T-cell (primary cell): ENCODE measurements around the gene TLL1. TPM values are rescaled to one million over a fixed set of nuclear protein-coding genes. Genes with fewer than 3 reads are reported as not detected.

Source experiments
- ATAC-seq, 4 experiments: fragments of 200-7000 bp in 3 of 4; fragments of 150-1000 bp in 1 of 4; cut with Tn5 transposase; replicated peaks in 1 of 4; 1 replicate in 3 of 4; 2 replicates in 1 of 4; pipeline ENCODE4 v1.10.0; 2021; ENCODE audit warnings: moderate library complexity in 3 of 4, mild to moderate bottlenecking in 2 of 4, moderate number of reproducible peaks in 1 of 4
- CTCF ChIA-PET, 2 donors: fragments of 300-600 bp; sonication (Branson Sonifier 250); formaldehyde crosslinking; loops; one replicate each; lab custom pipeline; 2022; ENCODE audit warnings: antibody characterized with exemption in 2 of 2; lab: Charles Lee
- POLR2A ChIA-PET, 2 donors: fragments of 300-600 bp; sonication (Branson Sonifier 250); formaldehyde crosslinking; loops; one replicate each; lab custom pipeline; 2022; ENCODE audit warnings: antibody characterized with exemption in 2 of 2; lab: Charles Lee
- DNase-seq, 35 experiments: peaks; one replicate each; pipeline versions ENCODE4 v3.0.0 to v3.0.0-alpha.2; 2013 to 2023
- H3K27ac ChIP-seq: one replicate; pipeline ENCODE4 v1.5.1; 2013; ENCODE audit warnings: low read length
- H3K27me3 ChIP-seq, 2 experiments: replicated peaks in 1 of 2; 1 replicate in 1 of 2; 2 replicates in 1 of 2; pipeline versions ENCODE4 v1.6.1 to v1.7.0; 2013; ENCODE audit warnings: low read length in 1 of 2, mixed read lengths in 1 of 2; ENCODE audit not compliant: control insufficient read depth in 2 of 2, insufficient read depth in 2 of 2; ENCODE audit errors: extremely low read depth in 1 of 2
- H3K36me3 ChIP-seq, 2 donors: 1 replicate in 1 of 2; 2 replicates in 1 of 2; pipeline versions ENCODE4 v1.6.1 to v1.7.0; 2013; ENCODE audit warnings: low read length in 1 of 2; ENCODE audit not compliant: control insufficient read depth in 2 of 2, insufficient read depth in 1 of 2; ENCODE audit errors: extremely low read depth in 1 of 2
- H3K4me1 ChIP-seq, 2 experiments: 1 replicate in 1 of 2; 2 replicates in 1 of 2; pipeline versions ENCODE4 v1.6.1 to v1.7.0; 2013; ENCODE audit warnings: low read length in 2 of 2, mixed read lengths in 1 of 2; ENCODE audit not compliant: insufficient read depth in 2 of 2, control insufficient read depth in 1 of 2; ENCODE audit errors: extremely low read depth in 1 of 2
- H3K4me3 ChIP-seq, 2 donors: 1 replicate in 1 of 2; 2 replicates in 1 of 2; pipeline versions ENCODE4 v1.5.1 to v1.7.0; 2013; ENCODE audit warnings: mild to moderate bottlenecking in 2 of 2, low read length in 1 of 2, moderate library complexity in 1 of 2; ENCODE audit not compliant: control insufficient read depth in 1 of 2; ENCODE audit errors: extremely low read depth in 1 of 2
- H3K9me3 ChIP-seq: 2 replicates; pipeline ENCODE4 v1.7.0; 2013
- H3K27ac Mint-ChIP-seq, 2 donors: one replicate each; pipeline ENCODE4 v1.8.0; 2020 to 2021; ENCODE audit warnings: mild to moderate bottlenecking in 2 of 2, mixed read lengths in 2 of 2
- H3K27me3 Mint-ChIP-seq, 2 donors: one replicate each; pipeline ENCODE4 v1.8.0; 2021 to 2022; ENCODE audit warnings: mixed read lengths in 2 of 2
- H3K36me3 Mint-ChIP-seq: one replicate; pipeline ENCODE4 v1.8.0; 2021; ENCODE audit warnings: mixed read lengths
- H3K4me1 Mint-ChIP-seq, 3 donors: one replicate each; pipeline ENCODE4 v1.8.0; 2020 to 2022; ENCODE audit warnings: mixed read lengths in 3 of 3, mild to moderate bottlenecking in 1 of 3
- H3K4me3 Mint-ChIP-seq, 3 donors: one replicate each; pipeline ENCODE4 v1.8.0; 2020 to 2022; ENCODE audit warnings: mild to moderate bottlenecking in 3 of 3, mixed read lengths in 3 of 3, moderate library complexity in 3 of 3
- H3K9me3 Mint-ChIP-seq, 3 donors: one replicate each; pipeline ENCODE4 v1.8.0; 2020 to 2022; ENCODE audit warnings: mixed read lengths in 3 of 3
- whole genome bisulfite sequencing: methylation state at CpG from one replicate; pipeline ENCODE4 v1.1.5; 2013; ENCODE audit warnings: missing lambda C conversion rate; ENCODE audit not compliant: insufficient coverage; 5-methylcytosine and 5-hydroxymethylcytosine counted together
- total RNA-seq, 35 experiments: library from RNA in 6 of 35; stranded (reverse) in 6 of 35; fragments of 120-200 nt in 1 of 35; gene quantifications; one replicate each; pipeline versions ENCODE4 v1.2.1 to v1.2.4 and lab custom pipeline; 2013 to 2026

TLL1 gene
- total RNA-seq, 5 donors from 2014 or later (not counting 1 experiment from before 2014, with no cell fraction given), result not detected

GRCh38 chr4:166123546-166123945 is 250.5 kb downstream of the TLL1 start:
- DNase-seq (no peak), ATAC-seq (no peak)
- no peak overlapping the region for H3K4me3 ChIP-seq
- H3K9me3 Mint-ChIP-seq, result peaks cover 0 to 8% (median 2%) of the 10 kb centered on the region in 3 donors
- ChIA-PET CTCF (no interaction called here), POLR2A (no interaction called here)
- H3K27ac ChIP-seq, result no peak overlapping the region
- no peaks in the 10 kb centered on the region for H3K36me3 ChIP-seq
- no peaks in the 10 kb centered on the region for H3K4me1 Mint-ChIP-seq
- no peaks in the 10 kb centered on the region for H3K9me3 ChIP-seq
- no peaks in the 10 kb centered on the region for H3K4me1 ChIP-seq
- no peaks in the 10 kb centered on the region for H3K27me3 Mint-ChIP-seq
- H3K27ac Mint-ChIP-seq, result no peak overlapping the region
- no peak overlapping the region for H3K4me3 Mint-ChIP-seq
- H3K27me3 ChIP-seq, result no peaks in the 10 kb centered on the region
- no peaks in the 10 kb centered on the region for H3K36me3 Mint-ChIP-seq

DNA sequence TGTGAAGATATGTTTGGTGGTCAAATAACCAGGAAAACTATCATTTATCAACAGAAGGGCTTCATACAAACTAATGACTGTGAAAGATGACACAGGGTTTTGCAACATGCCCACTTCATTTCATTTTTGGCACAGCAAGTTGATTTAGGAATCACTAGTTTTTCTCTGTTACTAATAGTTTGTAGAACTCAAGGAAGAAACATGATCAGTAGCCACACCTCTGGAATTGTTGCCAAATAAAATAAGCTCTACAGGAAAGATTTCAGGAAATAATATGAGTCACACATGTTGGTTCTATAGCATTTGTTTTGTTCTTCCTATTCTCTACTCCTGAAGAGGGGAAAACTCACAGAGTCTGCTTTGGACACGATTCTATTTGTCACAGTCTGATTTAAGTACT is 255.4 kb downstream of the TLL1 start:
- Histone ChIP-seq H3K4me1 (no peaks in the 10 kb centered on the region), H3K27ac (no peak overlapping the region), H3K4me3 (no peak overlapping the region), H3K36me3 (no peaks in the 10 kb centered on the region), H3K27me3 (no peaks in the 10 kb centered on the region), H3K9me3 (no peaks in the 10 kb centered on the region)
- WGBS, result 40% methylated on average over 1 of the region's 1 CpG
- H3K4me1 Mint-ChIP-seq, result no peaks in the 10 kb centered on the region
- DNase-seq, result no peak
- peaks cover 8 to 26% (median 10%) of the 10 kb centered on the region in 3 donors for H3K9me3 Mint-ChIP-seq
- H3K27me3 Mint-ChIP-seq, result no peaks in the 10 kb centered on the region
- no peak overlapping the region for H3K27ac Mint-ChIP-seq
- no peak overlapping the region for H3K4me3 Mint-ChIP-seq
- POLR2A ChIA-PET, result no interaction called here
- CTCF ChIA-PET, result no interaction called here
- no peak for ATAC-seq
- H3K36me3 Mint-ChIP-seq, result no peaks in the 10 kb centered on the region

DNA sequence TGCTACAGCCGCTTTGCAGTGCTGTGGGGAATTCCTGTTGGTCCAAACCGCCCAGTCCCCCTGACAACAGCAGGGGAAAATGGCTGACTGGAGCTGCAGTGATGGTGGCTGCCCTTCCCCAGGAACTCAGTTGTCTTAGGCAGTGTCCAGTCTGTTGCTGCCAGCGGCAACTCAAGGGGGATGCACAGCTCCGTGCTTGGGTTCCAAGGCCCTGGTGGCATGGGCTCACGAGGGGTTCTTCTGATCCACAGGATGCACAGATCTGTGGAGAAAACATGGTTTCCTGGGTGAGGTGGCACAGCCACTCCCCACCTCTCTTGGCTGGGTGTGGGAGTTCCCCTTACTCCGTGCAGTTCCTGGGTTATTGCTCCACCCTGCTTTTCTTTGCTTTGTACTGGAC is 261.2 kb downstream of the TLL1 start:
- H3K4me1 Mint-ChIP-seq, result no peaks in the 10 kb centered on the region
- no peak overlapping the region for H3K4me3 Mint-ChIP-seq
- H3K9me3 Mint-ChIP-seq, result peaks cover 8 to 20% (median 13%) of the 10 kb centered on the region in 3 donors
- no peaks in the 10 kb centered on the region for H3K36me3 Mint-ChIP-seq
- Histone ChIP-seq H3K4me3 (no peak overlapping the region), H3K36me3 (no peaks in the 10 kb centered on the region), H3K27ac (no peak overlapping the region), H3K4me1 (no peaks in the 10 kb centered on the region), H3K27me3 (no peaks in the 10 kb centered on the region), H3K9me3 (no peaks in the 10 kb centered on the region)
- no peak for ATAC-seq
- peaks cover 0 to 3% of the 10 kb centered on the region in 2 donors for H3K27me3 Mint-ChIP-seq
- 63% methylated on average over 4 of the region's 6 CpGs for WGBS
- no peak overlapping the region for H3K27ac Mint-ChIP-seq
- POLR2A ChIA-PET, result no interaction called here
- CTCF ChIA-PET, result no interaction called here
- no peak for DNase-seq

DNA sequence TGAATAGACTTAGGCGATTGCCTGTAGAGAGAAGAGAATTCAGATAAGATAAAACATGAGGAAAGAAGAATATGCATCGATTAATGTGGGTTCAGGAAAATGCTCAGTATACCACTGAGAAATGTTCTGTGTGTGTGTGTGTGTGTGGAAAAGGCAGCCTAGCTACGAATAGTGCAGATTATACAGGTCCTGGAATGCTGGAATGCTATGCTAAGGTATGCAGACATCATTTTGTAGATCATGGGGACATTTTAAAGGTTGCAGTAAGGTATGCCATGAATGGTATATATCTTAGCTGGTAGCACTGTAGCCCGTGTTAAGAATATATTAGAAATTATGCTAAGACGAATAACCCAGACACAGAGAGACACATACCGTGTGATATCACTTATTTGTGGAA is 267.9 kb downstream of the TLL1 start:
- Mint-ChIP-seq H3K27ac (no peak overlapping the region), H3K27me3 (peaks cover 0 to 5% of the 10 kb centered on the region in 2 donors), H3K4me1 (no peaks in the 10 kb centered on the region), H3K4me3 (no peak overlapping the region), H3K36me3 (no peaks in the 10 kb centered on the region), H3K9me3 (peaks cover 0 to 5% (median 0%) of the 10 kb centered on the region in 3 donors)
- CTCF ChIA-PET, result no interaction called here
- no peaks in the 10 kb centered on the region for H3K4me1 ChIP-seq
- DNase-seq, result no peak
- H3K27ac ChIP-seq, result no peak overlapping the region
- POLR2A ChIA-PET, result no interaction called here
- 85% methylated on average over 6 of the region's 6 CpGs for WGBS
- no peak overlapping the region for H3K4me3 ChIP-seq
- no peaks in the 10 kb centered on the region for H3K9me3 ChIP-seq
- ATAC-seq, result no peak
- H3K27me3 ChIP-seq, result no peaks in the 10 kb centered on the region
- H3K36me3 ChIP-seq, result no peaks in the 10 kb centered on the region

GRCh38 chr4:166143227-166143626 is 270.2 kb downstream of the TLL1 start:
- Histone ChIP-seq H3K4me3 (no peak overlapping the region), H3K27me3 (no peaks in the 10 kb centered on the region), H3K27ac (no peak overlapping the region), H3K9me3 (no peaks in the 10 kb centered on the region), H3K4me1 (no peaks in the 10 kb centered on the region), H3K36me3 (no peaks in the 10 kb centered on the region)
- CTCF ChIA-PET, result no interaction called here
- POLR2A ChIA-PET, result no interaction called here
- DNase-seq (peak in 1 of 35 experiments; percentile 10), ATAC-seq (no peak)
- Mint-ChIP-seq H3K4me1 (no peaks in the 10 kb centered on the region), H3K27ac (no peak overlapping the region), H3K27me3 (peaks cover 0 to 5% of the 10 kb centered on the region in 2 donors), H3K36me3 (no peaks in the 10 kb centered on the region), H3K4me3 (no peak overlapping the region), H3K9me3 (peaks cover 0 to 5% (median 0%) of the 10 kb centered on the region in 3 donors)
- 70% methylated on average over 2 of the region's 6 CpGs for WGBS

DNA sequence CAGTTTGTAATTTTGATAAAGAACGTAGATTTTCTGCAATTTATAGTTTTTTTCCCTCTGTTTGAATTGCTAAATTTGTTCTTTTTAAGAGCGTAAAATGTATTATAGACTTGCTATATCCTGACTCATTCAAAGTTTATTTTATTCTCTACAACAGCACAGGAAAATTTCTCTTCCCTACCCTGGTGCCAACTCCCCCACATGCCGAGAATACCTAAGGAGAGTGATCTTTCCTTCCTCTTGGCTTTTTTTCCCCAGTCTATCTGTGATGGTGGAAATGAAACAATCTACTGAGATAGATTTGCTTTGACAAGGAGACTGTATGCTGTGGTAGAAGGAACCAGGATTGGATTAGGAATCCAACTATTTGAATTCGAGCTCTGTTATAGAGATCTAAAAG is 271.6 kb downstream of the TLL1 start:
- Mint-ChIP-seq H3K27me3 (peaks cover 0 to 5% of the 10 kb centered on the region in 2 donors), H3K36me3 (no peaks in the 10 kb centered on the region), H3K27ac (no peak overlapping the region), H3K4me1 (no peaks in the 10 kb centered on the region), H3K4me3 (no peak overlapping the region), H3K9me3 (peaks cover 0 to 8% (median 0%) of the 10 kb centered on the region in 3 donors)
- DNase-seq (no peak), ATAC-seq (no peak)
- H3K4me1 ChIP-seq, result no peaks in the 10 kb centered on the region
- 100% methylated on average over 1 of the region's 4 CpGs for WGBS
- no peak overlapping the region for H3K4me3 ChIP-seq
- CTCF ChIA-PET, result no interaction called here
- H3K9me3 ChIP-seq, result no peaks in the 10 kb centered on the region
- POLR2A ChIA-PET, result no interaction called here
- H3K36me3 ChIP-seq, result no peaks in the 10 kb centered on the region
- no peaks in the 10 kb centered on the region for H3K27me3 ChIP-seq
- H3K27ac ChIP-seq, result no peak overlapping the region
